HFF-Myc (cell line): ENCODE data around the gene RBFOX1.

ENCODE experiments used
- DNase-seq: peaks from one replicate; pipeline ENCODE4 v3.0.0-alpha.2; 2011; ENCODE audit warnings: low read depth; ENCODE audit errors: extremely low read depth
- H3K4me3 ChIP-seq: replicated peaks from 2 replicates; pipeline ENCODE4 v1.5.1; 2011; ENCODE audit warnings: low read depth, mild to moderate bottlenecking, control low read depth, low read length
- TF ChIP-seq, protein P1 (sequence below): IDR thresholded peaks from 2 replicates; pipeline ENCODE4 v1.5.1; 2012; ENCODE audit warnings: mild to moderate bottlenecking, low read depth, low read length, control low read depth; ENCODE audit errors: missing control alignments

The RBFOX1 gene

DNA sequence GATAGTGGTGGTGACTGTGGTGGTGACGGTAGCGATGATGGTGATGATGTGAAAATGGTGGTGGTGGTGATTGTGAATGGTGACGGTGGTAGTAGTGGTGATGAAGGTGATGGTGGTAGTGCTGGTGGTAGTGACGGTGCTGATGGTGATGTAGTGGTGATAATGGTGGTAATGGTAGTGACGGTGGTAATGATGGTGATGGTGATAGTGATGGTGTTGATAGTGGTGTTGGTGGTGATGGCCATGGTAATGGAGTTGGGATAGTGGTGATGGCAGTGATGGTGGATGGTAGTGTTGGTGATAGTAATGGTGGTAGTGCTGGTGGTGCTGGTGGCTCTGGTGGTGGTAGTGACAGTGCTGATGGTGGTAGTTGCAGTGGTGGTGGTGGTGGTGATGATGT is 14.7 kb upstream of the RBFOX1 start:
- H3K4me3 ChIP-seq: no peak overlapping the region
- TF ChIP-seq, protein P1, sequence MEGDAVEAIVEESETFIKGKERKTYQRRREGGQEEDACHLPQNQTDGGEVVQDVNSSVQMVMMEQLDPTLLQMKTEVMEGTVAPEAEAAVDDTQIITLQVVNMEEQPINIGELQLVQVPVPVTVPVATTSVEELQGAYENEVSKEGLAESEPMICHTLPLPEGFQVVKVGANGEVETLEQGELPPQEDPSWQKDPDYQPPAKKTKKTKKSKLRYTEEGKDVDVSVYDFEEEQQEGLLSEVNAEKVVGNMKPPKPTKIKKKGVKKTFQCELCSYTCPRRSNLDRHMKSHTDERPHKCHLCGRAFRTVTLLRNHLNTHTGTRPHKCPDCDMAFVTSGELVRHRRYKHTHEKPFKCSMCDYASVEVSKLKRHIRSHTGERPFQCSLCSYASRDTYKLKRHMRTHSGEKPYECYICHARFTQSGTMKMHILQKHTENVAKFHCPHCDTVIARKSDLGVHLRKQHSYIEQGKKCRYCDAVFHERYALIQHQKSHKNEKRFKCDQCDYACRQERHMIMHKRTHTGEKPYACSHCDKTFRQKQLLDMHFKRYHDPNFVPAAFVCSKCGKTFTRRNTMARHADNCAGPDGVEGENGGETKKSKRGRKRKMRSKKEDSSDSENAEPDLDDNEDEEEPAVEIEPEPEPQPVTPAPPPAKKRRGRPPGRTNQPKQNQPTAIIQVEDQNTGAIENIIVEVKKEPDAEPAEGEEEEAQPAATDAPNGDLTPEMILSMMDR: no peak
- no peak for DNase-seq

DNA sequence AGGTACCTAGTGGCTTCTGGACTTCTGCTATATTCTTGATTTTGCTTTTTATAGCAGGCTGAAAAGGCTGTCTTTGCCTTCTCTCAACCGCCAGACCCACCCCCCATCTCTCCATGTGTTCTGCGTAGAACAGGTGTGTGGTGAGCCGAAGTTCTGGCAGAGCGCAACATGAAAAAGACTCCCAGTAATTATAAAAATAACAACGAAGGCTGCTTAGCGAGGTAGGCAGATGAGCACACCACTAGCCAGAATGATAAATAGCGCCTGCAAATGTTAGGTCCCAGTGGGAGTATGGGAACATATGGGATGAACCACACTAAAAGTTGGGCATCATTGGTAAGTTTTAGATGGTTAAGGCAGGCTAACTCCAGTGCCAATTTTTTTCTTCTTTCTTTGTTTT is 14.0 kb upstream of the RBFOX1 start:
- TF ChIP-seq, protein P1: no peak
- no peak overlapping the region for H3K4me3 ChIP-seq
- no peak for DNase-seq

DNA sequence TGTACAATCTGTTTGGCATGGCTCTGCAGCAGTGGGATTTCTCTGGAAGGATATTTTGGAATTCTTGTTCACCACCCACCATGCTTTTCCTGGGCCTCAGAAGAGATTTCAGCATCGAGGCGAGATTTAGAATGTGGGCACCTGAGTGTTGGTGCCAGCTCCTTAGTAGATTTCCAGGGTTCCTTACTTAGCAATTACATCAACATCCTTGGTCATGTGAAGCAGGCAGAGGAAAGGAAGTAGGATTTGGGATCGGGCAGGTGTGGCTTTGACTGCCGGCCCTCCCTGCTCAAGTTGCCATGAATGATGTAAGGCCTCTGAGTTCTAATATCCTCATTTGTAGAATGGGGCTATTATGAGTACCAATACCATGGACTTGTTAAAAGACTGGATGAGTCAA is 13.1 kb upstream of the RBFOX1 start:
- DNase-seq: no peak
- TF ChIP-seq, protein P1: no peak
- H3K4me3 ChIP-seq: no peak overlapping the region

DNA sequence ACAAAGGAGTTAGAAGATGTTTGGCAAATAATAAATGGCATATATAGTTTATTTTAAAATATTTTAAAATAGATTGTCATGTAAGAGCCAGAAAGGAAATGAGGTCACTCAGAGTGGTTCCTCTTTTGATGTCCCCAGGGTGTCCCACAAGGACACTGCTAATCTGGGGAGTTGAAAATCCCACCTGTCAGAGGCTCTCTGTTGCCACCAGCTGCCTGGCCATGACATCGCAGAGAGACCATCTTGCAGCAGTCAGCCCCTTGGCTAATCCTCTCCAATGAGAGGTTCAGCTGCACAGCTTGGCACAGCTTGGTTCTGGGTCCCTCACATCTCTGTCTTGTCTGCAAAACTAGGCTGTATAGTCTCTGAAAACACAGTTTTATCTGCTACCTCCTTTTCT is 11.0 kb upstream of the RBFOX1 start:
- TF ChIP-seq, protein P1: no peak
- H3K4me3 ChIP-seq: no peak overlapping the region
- DNase-seq: no peak

DNA sequence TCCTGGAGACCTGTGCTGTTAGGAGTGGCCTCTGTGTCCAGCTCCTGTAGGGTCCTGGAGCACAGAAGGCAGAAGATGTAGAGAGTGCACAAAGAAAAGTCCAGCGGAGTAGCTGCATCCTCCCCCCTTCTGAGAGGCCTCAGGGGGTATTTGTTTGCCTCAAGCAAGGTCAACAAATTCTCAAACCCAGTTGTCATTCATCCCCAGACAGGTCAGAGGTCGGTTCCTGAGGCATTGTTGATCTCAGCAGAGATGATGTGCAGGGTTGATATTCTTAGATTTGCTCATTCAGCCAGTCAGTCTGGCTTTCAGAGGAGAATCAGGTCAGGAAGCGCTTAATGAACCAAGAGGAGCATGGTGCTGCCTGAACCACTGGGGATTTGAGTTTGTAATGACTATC is 8.3 kb upstream of the RBFOX1 start:
- DNase-seq: no peak
- TF ChIP-seq, protein P1: no peak
- H3K4me3 ChIP-seq: no peak overlapping the region

DNA sequence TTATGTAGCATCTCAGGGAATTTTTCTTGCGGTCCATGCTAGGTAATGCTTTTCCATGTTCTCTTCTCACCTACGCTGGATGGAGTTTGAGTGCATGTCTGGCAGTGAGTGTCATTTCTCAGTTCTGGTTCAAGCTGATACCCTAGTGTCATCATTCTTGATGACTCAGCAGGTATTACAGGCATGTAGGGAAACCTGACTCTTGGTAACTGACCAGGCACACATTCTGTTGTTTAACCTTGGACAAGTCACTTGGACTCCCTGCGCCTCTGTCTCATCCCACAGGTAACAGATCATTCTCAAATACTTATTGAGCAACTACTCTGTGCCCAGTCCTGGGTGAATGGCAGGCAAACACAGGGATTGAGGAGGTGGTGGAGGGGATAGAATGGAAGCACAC is 6.8 kb upstream of the RBFOX1 start:
- no peak overlapping the region for H3K4me3 ChIP-seq
- TF ChIP-seq, protein P1: no peak
- DNase-seq: no peak

DNA sequence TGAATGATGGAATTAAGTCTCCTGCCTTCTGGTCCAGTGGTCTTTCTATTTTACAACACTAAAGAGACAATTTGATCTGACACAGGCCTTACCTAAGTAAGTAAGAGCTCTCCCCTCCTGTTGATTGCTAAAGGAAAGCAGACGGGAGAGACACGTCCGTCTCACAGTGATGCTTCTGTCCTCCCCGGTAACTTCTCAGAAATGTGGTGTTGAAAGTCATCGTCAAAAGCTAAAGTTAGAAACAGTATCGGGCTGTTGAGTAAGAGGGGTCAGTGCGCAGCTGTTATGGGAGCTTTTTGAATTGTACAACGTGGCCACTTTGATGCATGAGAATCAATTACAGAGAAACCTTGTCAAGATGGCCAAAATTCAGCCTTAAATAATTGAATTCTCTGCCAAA is 1.9 kb upstream of the RBFOX1 start:
- DNase-seq: no peak
- H3K4me3 ChIP-seq: no peak overlapping the region
- TF ChIP-seq, protein P1: no peak
